LNCAP (cell line): ENCODE measurements around the gene SELENOH.
A peak's percentile ranks its signal among the peaks of the same experiment; 100 is the strongest.

Experiments used
- TF ChIP-seq, protein P1 (sequence below): fragments of 450-650 bp; IDR thresholded peaks from 2 replicates; pipeline ENCODE4 v1.5.1; 2017; ENCODE audit warnings: mild to moderate bottlenecking

SELENOH gene

DNA sequence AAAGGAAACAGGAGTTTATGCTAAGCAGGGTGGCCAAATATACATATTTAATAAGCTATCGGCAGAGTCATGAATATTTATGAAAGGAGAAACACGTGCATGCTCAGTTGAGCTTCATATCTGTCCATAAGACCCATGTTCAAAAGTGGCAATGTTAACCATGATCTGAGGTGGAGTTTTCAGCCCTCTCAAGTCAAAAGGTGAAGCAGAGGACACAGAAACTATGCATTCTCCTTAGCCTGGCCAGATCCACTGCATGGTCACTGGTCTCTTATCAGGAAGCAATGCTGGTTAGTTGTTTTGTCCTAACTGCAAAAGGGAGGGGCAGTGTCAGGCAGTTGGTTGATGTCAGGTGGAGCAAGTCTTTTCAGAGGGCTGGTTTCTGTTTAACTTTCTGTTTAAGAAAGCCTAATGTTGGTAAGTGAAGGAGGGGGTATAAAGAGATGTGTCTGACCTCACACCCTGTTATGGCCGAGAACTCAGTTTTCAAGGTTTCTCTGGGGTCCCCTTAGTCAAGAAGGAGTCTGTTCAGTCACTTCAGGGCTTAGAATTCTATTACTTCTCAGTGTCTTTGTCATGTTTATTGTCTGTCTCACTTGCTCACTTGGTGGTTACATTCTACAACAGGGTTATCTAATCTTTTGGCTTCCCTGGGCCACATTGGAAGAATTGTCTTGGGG, 5.5 kb upstream of the SELENOH start:
- TF ChIP-seq, protein P1, sequence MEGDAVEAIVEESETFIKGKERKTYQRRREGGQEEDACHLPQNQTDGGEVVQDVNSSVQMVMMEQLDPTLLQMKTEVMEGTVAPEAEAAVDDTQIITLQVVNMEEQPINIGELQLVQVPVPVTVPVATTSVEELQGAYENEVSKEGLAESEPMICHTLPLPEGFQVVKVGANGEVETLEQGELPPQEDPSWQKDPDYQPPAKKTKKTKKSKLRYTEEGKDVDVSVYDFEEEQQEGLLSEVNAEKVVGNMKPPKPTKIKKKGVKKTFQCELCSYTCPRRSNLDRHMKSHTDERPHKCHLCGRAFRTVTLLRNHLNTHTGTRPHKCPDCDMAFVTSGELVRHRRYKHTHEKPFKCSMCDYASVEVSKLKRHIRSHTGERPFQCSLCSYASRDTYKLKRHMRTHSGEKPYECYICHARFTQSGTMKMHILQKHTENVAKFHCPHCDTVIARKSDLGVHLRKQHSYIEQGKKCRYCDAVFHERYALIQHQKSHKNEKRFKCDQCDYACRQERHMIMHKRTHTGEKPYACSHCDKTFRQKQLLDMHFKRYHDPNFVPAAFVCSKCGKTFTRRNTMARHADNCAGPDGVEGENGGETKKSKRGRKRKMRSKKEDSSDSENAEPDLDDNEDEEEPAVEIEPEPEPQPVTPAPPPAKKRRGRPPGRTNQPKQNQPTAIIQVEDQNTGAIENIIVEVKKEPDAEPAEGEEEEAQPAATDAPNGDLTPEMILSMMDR: no peak

DNA sequence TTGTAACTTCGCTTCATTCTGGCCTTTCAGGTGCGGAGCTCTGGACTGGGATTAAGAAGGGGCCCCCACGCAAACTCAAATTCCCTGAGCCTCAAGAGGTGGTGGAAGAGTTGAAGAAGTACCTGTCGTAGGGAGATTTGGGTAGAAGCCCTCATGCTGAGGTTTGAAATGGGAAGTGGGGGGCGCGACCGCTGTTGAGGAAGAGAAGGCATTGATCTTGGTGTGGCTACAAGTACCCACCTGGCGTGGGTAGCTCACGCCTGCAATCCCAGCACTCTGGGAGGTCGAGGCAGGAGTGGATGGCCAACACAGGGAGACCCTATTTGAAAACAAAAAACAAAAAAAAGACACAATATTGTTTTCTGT, 779 bp downstream of the SELENOH start:
- TF ChIP-seq, protein P1: no peak

DNA sequence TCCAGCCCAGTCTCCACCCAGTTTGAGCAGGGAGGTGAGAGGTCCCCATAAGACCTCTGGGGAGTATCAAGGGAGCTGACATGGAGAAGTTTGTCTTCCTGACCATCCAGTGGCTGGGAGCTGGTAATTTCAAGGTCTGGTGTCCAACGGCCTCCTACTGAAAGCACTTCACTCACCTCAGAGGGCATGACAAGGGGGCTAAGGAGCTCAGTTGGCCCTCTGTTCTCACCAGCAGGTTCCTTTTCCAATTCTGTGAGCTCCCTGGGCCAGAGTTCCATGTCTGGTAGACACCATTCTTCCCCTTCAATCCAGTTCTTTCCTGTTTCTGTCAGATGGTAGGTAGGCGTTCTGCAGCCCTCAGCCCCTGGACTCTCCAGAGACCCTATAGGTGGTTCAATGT, 3.1 kb downstream of the SELENOH start:
- TF ChIP-seq, protein P1: no peak

DNA sequence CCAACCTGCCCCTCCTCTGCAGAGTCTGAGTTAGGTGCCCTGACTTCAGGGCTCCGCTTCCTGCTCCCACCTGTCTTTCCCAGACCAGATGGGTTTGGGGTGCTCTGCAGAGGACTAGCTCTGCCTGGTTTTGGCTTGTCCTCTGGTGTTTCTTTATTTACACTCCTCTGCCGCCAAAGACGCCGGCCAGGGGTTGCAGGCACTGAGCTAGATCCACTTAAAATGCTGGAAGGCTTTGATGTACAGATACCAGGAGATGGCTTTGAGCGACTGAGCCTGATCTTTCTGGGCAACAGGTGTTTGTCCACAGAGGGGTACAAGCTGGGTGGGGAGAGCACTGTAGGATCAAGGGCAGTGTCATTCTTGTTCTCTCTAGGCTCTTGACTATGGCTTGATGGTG, 3.9 kb downstream of the SELENOH start:
- TF ChIP-seq, protein P1: no peak

DNA sequence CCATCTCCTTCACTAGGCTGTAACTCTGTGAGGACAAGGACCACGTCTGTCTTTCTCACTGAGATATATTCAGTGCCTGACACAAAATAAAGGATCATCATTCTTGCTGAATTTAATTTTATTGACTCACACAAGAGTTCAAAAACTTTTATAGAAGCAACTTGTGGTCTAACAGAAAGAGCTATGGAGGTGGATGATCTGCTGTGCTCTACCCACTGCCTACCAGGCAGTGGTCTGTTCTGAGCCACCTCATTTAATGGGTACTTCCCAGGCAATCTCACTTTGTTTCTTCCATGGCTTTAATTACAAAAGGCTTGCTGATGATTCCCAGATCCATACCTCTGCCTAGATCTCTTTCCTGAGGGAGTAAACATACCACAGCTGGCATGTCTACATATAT, 5.6 kb downstream of the SELENOH start:
- TF ChIP-seq, protein P1: no peak

DNA sequence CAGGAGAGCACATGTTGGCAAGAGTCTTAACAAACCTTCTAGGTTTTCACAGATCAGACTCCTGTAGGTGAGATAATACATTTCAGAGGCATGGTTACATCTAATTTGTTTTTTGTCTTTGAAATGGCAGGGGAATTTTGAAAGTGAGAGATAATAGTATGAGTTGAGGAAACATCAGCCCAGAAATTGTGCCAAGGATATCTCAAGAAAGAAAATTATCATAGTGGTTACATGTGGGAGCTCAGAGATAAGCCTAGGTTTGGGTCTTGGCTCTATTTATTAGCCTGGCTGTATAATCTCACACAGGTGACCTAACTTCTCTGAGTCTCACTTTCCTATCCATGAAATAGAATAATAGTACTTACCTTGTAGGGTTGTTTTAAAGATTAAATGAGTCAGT, 9.9 kb downstream of the SELENOH start:
- TF ChIP-seq, protein P1: no peak

DNA sequence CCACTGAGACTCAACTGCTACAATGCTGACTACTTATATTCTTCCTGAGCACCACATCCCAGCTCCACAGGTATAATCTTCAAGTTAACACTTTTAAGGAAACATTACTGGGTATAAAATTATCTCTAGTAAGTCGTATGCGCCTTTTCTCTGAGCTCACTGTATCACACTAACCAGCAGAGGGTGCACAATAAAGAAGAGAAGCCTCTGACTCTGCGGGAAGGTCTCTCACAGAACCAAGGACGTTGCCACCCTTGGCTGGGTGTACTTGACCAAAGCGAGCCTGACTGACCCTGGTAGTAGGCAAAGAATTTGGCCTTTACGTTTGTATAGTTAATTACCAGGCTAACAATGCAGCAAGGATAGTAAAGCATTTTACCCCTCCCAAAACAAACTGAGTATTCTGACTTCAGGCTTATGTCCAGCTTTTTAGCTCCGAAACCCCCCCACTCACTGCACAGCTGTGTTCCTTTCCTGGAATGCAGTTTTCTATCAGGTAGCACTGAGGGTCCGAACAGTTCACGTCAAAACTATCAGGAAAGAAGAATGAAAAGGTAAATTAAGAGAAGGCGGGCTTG, 10.5 kb downstream of the SELENOH start, which contains the start of gene BTBD18:
BTBD18 (minus strand) TSS at position 144 of the 578 bp plus-strand sequence. CDS start 631 bp downstream, outside the sequence.
- TF ChIP-seq, protein P1: peak; percentile 67
